ENCODE measurements around the gene TENM3. TPM values are rescaled to one million over a fixed set of nuclear protein-coding genes. Genes with fewer than 3 reads are reported as not detected.

The TENM3 gene
- total and polyA plus RNA-seq, 2 of the 8 experiments (the other 6 are each of a cell fraction or from before 2014, with no cell fraction given) = 36.9 to 69.3 TPM

- POLR2A ChIA-PET (ENCODE audit: partially characterized antibody) = no interaction called here
These were observed 306.2 kb downstream of the TENM3 start for GRCh38 chr4:182549356-182549755.

More at GRCh38 chr4:182549356-182549755, 306.2 kb downstream of the TENM3 start:
- peak; percentile 58 for FAIRE-seq
- no peak overlapping the region for H3K9ac ChIP-seq (replicated peaks in 1 of 4; ENCODE audit: extremely low read depth in 1 of 4, low read depth in 3 of 4, low read length in 3 of 4)
- H3K9me3 ChIP-seq (ENCODE audit: insufficient read depth in 2 of 2, low read depth in 1 of 2, low read length in 1 of 2) = no peaks in the 10 kb centered on the region
- H3K27ac ChIP-seq (ENCODE audit: low read depth, low read length) = no peak overlapping the region
- no peak overlapping the region for H4K5ac ChIP-seq (ENCODE audit: insufficient read length, low read depth, low read length)
- H4K8ac ChIP-seq (ENCODE audit: extremely low read depth, insufficient read depth, low read length) = no peak overlapping the region
- no peak overlapping the region for H3K14ac ChIP-seq (ENCODE audit: insufficient read length)
- WGBS, 2 experiments (ENCODE audit: extremely low coverage in 1 of 2, insufficient coverage in 1 of 2, insufficient read length in 1 of 2, insufficient replicate concordance in 2 of 2, low coverage in 1 of 2, low lambda C conversion rate in 2 of 2, missing lambda C conversion rate in 1 of 2) = 66% methylated on average over 5 of the region's 5 CpGs; no CpG with 5 or more reads in 1 of the 2 experiments
- peaks cover 0 to 54% of the 10 kb centered on the region in 2 experiments; a peak in 2 of 4 replicates for H3K79me2 ChIP-seq (ENCODE audit: control insufficient read depth in 1 of 2, insufficient read depth in 2 of 2, low read length in 2 of 2)
- no peak overlapping the region for H3K4me3 ChIP-seq (ENCODE audit: extremely low read depth in 1 of 4, insufficient read depth in 2 of 4, low read depth in 3 of 4, low read length in 4 of 4)
- no peaks in the 10 kb centered on the region for H4K20me1 ChIP-seq (replicated peaks in 1 of 2; ENCODE audit: control insufficient read depth in 1 of 2, insufficient read depth in 2 of 2, low read length in 2 of 2)
- no peak overlapping the region for H2BK5ac ChIP-seq (ENCODE audit: low read depth, low read length)
- no peak overlapping the region for H3K23ac ChIP-seq (ENCODE audit: insufficient read length)
- no peak overlapping the region for H2BK120ac ChIP-seq (replicated peaks; ENCODE audit: low read depth, low read length)
- no peaks in the 10 kb centered on the region for H3K27me3 ChIP-seq (replicated peaks in 1 of 4; ENCODE audit: control insufficient read depth in 3 of 4, extremely low read depth in 1 of 4, insufficient read depth in 3 of 4, low read length in 3 of 4)
- H4K91ac ChIP-seq (replicated peaks; ENCODE audit: insufficient read length, low read length) = no peak overlapping the region
- H3K56ac ChIP-seq (replicated peaks; ENCODE audit: insufficient read length, low read depth, low read length) = no peak overlapping the region
- H2BK15ac ChIP-seq (ENCODE audit: low read length) = no peak overlapping the region
- H2AK5ac ChIP-seq (ENCODE audit: low read depth, low read length) = no peak overlapping the region
- H3K4ac ChIP-seq (replicated peaks; ENCODE audit: insufficient read length, low read depth, low read length) = no peak overlapping the region
- H3K4me2 ChIP-seq (ENCODE audit: insufficient read depth in 1 of 2, low read depth in 2 of 2, low read length in 2 of 2) = no peak overlapping the region
- no peak overlapping the region for H2BK20ac ChIP-seq (ENCODE audit: low read length)
- H3K4me1 ChIP-seq (replicated peaks in 1 of 4; ENCODE audit: control insufficient read depth in 3 of 4, insufficient read depth in 4 of 4, low read length in 3 of 4) = peaks cover 0 to 17% (median 3%) of the 10 kb centered on the region in 4 experiments; a peak in 5 of 7 replicates
- no peak overlapping the region for H3K18ac ChIP-seq (ENCODE audit: extremely low read depth, low read length)
- no peak overlapping the region for H2BK12ac ChIP-seq (ENCODE audit: low read depth, low read length)
- no peak overlapping the region for H2AFZ ChIP-seq (ENCODE audit: low read length)
- DNase-seq (ENCODE audit: low read depth in 1 of 2, low spot score in 2 of 2) = no peak
- no peaks in the 10 kb centered on the region for H3K36me3 ChIP-seq (ENCODE audit: control insufficient read depth in 2 of 4, insufficient read depth in 4 of 4, low read length in 3 of 4)
- H3K23me2 ChIP-seq (ENCODE audit: low read depth, low read length) = no peaks in the 10 kb centered on the region
- CTCF ChIA-PET (ENCODE audit: partially characterized antibody) = interaction anchor here (1.1 kb wide), 1 partner anchor 241 kb away, joined by 3 read pairs; no protein-coding TSS in a partner anchor
- TF ChIP-seq CHD1 (IDR thresholded peaks at IDR 0.05; ENCODE audit: low read depth, low read length) (no peak), CHD2 (IDR thresholded peaks at IDR 0.05; ENCODE audit: low read length) (no peak)
- H3K79me1 ChIP-seq (ENCODE audit: low read depth, low read length) = peaks cover 2% of the 10 kb centered on the region
